Midbrain (tissue), 1 donor: ENCODE results near the gene FNDC3B.

Source experiments
- DNase-seq: peaks from one replicate; lab custom pipeline; 2025; lab: John Stamatoyannopoulos, UW

The FNDC3B gene

GRCh38 chr3:172260381-172260780 lies 221.0 kb downstream of the FNDC3B start:
- no peak for DNase-seq

- DNase-seq, result no peak
Observed at GRCh38 chr3:172261054-172261453, 221.7 kb downstream of the FNDC3B start.

GRCh38 chr3:172262991-172263608 lies 223.7 kb downstream of the FNDC3B start:
- DNase-seq, result no peak

- DNase-seq, result no peak
Observed at GRCh38 chr3:172263781-172264486, 224.6 kb downstream of the FNDC3B start.

GRCh38 chr3:172266103-172266502 lies 226.7 kb downstream of the FNDC3B start:
- DNase-seq, result no peak

- DNase-seq, result no peak
Observed at GRCh38 chr3:172268425-172268824, 229.0 kb downstream of the FNDC3B start.

- no peak for DNase-seq
Observed at GRCh38 chr3:172268868-172269267, 229.5 kb downstream of the FNDC3B start.

- DNase-seq, result no peak
Observed at GRCh38 chr3:172270557-172271166, 231.3 kb downstream of the FNDC3B start.

GRCh38 chr3:172271386-172271976 lies 232.1 kb downstream of the FNDC3B start:
- no peak for DNase-seq

GRCh38 chr3:172272698-172273097 lies 233.3 kb downstream of the FNDC3B start:
- DNase-seq, result no peak

- DNase-seq, result no peak
Observed at GRCh38 chr3:172273378-172273777, 234.0 kb downstream of the FNDC3B start.

GRCh38 chr3:172274906-172275305 lies 235.5 kb downstream of the FNDC3B start:
- no peak for DNase-seq

GRCh38 chr3:172275586-172275985 lies 236.2 kb downstream of the FNDC3B start:
- no peak for DNase-seq

- no peak for DNase-seq
Observed at GRCh38 chr3:172276103-172276502, 236.7 kb downstream of the FNDC3B start.

- no peak for DNase-seq
Observed at GRCh38 chr3:172277151-172277652, 237.8 kb downstream of the FNDC3B start.

GRCh38 chr3:172279191-172279640 lies 239.8 kb downstream of the FNDC3B start:
- DNase-seq, result no peak

GRCh38 chr3:172279974-172280373 lies 240.6 kb downstream of the FNDC3B start:
- DNase-seq, result no peak

GRCh38 chr3:172280406-172281051 lies 241.2 kb downstream of the FNDC3B start:
- DNase-seq, result no peak

GRCh38 chr3:172281884-172282283 lies 242.5 kb downstream of the FNDC3B start:
- DNase-seq, result no peak

- DNase-seq, result no peak
Observed at GRCh38 chr3:172282850-172283249, 243.5 kb downstream of the FNDC3B start.

- DNase-seq, result no peak
Observed at GRCh38 chr3:172283841-172284357, 244.5 kb downstream of the FNDC3B start.

- DNase-seq, result no peak
Observed at GRCh38 chr3:172285844-172286243, 246.5 kb downstream of the FNDC3B start.
